ENCODE results near the gene SLC19A1.
A peak's percentile ranks its signal among the peaks of the same experiment; 100 is the strongest.

The SLC19A1 gene

DNA sequence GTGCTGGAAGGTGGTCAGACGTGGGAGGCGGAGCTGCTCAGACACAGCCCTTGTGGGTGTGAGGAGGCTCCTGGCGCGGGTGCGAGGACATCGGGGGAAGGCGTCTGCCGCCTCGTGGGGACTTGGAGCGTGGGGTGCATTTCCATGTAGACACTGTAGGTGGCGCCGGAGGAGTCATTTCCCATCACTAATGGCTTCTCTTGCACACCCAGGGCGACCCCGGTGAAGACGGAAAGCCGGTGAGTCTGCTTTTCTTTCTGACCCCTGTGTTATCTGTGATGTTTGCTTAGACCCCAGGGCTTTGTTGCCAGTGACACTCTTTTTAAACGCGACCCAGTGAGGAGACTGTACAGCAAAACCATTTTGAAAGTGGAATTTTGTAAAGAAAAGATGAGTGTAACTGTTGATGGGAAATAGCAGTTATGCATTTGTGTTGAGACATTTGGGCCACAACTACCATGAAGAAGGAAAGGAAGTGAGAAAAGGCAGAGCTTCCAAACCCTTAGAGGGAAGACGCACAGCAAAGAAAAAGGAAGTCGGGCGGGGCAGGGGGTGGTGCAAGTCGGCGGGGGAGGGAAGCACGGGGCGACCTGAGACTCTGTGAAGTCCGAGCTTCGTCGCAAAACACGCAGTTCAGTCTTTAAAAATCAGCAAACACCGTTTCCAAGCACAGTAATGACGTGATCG lies 64.0 kb downstream of the SLC19A1 start:
- TF ChIP-seq, protein P1, sequence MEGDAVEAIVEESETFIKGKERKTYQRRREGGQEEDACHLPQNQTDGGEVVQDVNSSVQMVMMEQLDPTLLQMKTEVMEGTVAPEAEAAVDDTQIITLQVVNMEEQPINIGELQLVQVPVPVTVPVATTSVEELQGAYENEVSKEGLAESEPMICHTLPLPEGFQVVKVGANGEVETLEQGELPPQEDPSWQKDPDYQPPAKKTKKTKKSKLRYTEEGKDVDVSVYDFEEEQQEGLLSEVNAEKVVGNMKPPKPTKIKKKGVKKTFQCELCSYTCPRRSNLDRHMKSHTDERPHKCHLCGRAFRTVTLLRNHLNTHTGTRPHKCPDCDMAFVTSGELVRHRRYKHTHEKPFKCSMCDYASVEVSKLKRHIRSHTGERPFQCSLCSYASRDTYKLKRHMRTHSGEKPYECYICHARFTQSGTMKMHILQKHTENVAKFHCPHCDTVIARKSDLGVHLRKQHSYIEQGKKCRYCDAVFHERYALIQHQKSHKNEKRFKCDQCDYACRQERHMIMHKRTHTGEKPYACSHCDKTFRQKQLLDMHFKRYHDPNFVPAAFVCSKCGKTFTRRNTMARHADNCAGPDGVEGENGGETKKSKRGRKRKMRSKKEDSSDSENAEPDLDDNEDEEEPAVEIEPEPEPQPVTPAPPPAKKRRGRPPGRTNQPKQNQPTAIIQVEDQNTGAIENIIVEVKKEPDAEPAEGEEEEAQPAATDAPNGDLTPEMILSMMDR (IDR thresholded peaks at IDR 0.05; ENCODE audit: insufficient read depth, missing control alignments), result peak; percentile 67
- DNase-seq (ENCODE audit: insufficient read length, low spot score) (peak; percentile 90), FAIRE-seq (no peak)

DNA sequence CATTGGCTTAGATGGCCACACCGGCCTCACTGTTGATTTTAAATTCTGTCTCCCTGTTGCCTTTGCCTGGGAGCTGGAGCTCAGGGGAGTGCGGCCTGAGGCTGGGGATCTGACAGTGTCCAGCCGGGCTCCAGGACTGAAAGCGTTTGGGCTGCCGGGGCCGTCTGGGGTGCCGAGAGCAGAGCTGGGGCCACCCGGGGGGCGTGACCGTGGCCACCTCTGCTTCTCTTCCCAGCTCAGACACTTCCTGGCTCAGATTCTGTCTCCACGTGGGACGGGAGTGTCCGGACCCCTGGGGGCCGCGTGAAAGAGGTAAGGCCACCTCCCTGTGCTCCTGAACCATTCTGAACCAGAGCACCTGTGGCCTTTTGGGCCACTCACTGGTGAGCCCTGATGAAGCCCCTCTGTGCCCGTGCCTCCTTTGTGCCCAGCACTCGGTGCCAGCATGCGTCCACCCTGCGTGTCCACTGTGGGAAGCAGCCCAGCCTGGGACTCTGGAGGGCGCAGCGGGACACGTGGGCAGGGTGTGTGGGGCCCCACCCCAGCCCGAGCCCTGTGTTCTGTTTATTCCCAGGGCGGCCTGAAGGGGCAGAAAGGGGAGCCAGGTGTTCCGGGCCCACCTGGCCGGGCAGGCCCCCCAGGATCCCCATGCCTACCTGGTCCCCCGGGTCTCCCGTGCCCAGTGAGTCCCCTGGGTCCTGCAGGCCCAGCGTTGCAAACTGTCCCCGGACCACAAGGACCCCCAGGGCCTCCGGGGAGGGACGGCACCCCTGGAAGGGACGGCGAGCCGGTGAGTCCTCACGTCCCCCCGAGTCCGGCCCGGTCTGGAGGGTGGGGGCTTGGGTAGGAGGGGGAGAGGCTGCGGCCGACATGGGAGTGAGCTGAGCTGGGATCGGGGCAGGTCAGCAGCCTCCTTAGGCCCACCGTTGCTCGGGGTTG lies 64.8 kb downstream of the SLC19A1 start:
- no peak for DNase-seq (ENCODE audit: insufficient read length, low spot score)
- FAIRE-seq, result no peak
- TF ChIP-seq, protein P1 (IDR thresholded peaks at IDR 0.05; ENCODE audit: insufficient read depth, missing control alignments), result no peak

DNA sequence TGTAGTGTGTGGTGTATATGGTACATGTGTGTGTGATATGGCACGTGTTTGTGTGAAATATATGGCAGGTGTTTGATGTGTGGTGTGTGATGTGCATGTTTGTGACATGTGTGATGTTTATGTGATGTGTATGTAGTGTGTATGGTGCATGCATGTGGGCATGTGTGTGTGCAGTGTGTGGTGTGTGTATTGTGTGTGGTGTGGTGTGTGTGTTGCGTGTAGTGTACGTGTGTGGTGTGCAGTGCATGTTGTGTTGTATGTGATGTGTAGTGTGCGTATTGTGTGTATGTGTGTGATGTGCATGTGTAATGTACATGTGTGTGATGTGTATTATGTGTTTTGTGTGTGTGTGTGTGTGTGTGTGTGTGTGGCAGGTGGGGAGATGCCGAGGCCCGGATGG lies 65.7 kb downstream of the SLC19A1 start:
- TF ChIP-seq, protein P1 (IDR thresholded peaks at IDR 0.05; ENCODE audit: insufficient read depth, missing control alignments), result no peak
- no peak for FAIRE-seq
- DNase-seq (ENCODE audit: insufficient read length, low spot score), result no peak

DNA sequence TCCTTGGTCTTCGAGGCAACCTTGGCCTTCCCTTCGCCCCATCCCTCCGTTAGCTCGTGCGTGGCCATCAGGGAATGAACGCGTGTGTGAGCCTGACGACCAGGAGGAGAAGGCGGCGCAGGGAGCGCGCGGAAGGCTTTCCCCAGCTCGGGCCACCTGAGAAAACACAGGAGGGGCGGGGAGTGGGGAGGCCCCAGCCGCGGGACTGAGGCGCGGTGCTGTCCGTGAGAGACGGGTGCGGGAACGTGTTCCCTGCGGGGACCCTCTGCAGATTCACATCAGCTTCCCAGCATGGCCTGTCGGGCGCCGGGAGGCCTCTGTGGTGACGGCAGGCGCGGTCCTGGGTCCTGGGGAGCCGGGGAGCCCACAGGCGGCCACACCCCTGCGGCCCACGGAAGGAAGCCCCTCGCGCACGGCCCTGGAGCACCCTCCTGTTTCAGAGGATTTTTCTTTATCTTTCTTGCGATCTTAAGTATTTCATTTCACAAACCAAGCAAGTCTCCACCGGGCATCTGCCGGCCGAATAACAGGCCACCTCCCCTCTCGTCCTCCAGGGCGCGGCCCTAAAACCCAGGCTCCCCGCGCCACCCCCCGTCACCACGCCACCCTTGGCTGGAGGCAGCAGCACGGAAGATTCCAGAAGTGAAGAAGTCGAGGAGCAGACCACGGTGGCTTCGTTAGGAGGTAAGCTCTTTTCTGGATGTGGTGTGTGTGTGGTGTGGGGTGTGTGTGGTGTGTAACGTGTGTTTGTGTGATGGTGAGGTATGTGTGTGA lies 66.3 kb downstream of the SLC19A1 start:
- DNase-seq (ENCODE audit: insufficient read length, low spot score) (no peak), FAIRE-seq (no peak)
- TF ChIP-seq, protein P1 (IDR thresholded peaks at IDR 0.05; ENCODE audit: insufficient read depth, missing control alignments), result no peak

DNA sequence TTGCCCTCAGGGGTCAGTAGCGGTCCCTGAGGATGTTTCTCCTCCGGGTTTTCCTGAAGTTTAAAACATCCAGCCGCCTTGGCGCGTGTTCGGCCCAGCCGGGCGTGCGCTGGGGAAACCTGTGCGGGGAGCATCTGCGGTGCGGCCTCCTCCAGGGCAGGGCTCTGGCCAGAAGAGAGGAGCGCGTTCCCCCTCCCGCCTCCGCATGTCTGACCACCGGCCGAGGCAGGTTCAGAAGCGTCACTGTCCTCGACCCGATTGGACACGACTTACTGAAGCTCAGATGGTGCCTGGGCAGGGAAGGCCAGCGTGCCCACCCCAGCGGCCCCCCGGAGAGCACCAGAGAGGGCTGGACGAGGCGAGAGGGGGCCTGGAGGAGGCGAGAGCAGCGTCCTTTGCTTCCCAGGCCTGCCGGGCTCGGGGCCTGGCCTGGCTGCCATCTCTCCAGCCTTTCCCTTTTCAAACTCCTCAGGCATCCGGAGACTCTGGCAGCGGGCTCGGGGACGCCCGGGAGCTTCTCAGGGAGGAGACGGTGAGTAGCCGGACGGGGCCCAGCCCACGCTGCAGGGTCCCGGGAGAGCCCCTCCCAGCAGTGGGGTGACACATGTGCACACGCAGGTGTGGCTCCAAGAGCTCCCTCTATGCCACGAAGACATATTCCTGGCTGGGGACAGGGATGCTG lies 67.1 kb downstream of the SLC19A1 start:
- TF ChIP-seq, protein P1 (IDR thresholded peaks at IDR 0.05; ENCODE audit: insufficient read depth, missing control alignments), result no peak
- FAIRE-seq (no peak), DNase-seq (ENCODE audit: insufficient read length, low spot score) (no peak)

DNA sequence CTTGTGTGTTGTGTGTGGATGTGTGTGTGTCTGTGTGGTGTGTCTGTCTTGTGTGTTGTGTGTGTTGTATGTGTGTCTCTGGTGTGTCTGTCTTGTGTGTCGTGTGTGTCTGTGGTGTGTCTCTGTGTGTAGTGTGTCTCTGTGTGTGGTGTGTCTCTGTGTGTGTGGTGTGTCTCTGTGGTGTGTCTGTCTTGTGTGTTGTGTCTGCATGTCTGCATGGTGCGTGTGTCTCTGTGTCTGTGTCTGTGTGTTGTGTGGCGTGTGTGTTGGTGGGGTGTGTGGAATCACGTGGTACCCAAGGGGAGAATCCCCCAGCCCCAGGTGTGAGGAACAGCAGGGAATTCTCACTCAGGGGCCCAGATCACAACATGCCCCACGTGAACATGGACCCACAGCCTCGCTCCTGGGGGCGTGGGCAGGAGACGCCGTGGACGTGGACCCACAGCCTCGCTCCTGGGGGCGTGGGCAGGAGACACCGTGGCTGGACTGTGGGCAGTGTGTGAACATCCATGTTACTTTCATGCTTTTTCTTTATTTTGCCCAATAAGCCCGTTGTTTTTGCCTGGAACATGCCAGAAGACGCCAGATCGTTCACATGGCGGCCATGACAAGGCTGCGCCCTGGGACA lies 67.8 kb downstream of the SLC19A1 start:
- FAIRE-seq, result no peak
- TF ChIP-seq, protein P1 (IDR thresholded peaks at IDR 0.05; ENCODE audit: insufficient read depth, missing control alignments), result no peak
- no peak for DNase-seq (ENCODE audit: insufficient read length, low spot score)

Data from D721Med (cell line).